Naive B cell (primary cell): Measurements from ENCODE around the gene XKRX. TPM values are rescaled to one million over a fixed set of nuclear protein-coding genes. Genes with fewer than 3 reads are reported as not detected.
A peak's percentile ranks its signal among the peaks of the same experiment; 100 is the strongest.

Source experiments
- ATAC-seq, 2 donors: fragments of 150-1000 bp; cut with Tn5 transposase; 2 replicates each; pipeline ENCODE4 v1.10.0; 2021; ENCODE audit warnings: low read depth in 2 of 2, mild to moderate bottlenecking in 2 of 2, moderate library complexity in 2 of 2
- DNase-seq: peaks from one replicate; pipeline ENCODE4 v3.0.0; 2022
- H3K27ac Mint-ChIP-seq, 6 donors: one replicate each; pipeline ENCODE4 v1.8.0; 2020 to 2022; ENCODE audit warnings: mild to moderate bottlenecking in 6 of 6, mixed read lengths in 6 of 6, moderate library complexity in 5 of 6, inconsistent platforms in 2 of 6
- H3K27me3 Mint-ChIP-seq, 3 donors: one replicate each; pipeline ENCODE4 v1.8.0; 2021 to 2022; ENCODE audit warnings: mixed read lengths in 3 of 3, mild to moderate bottlenecking in 1 of 3
- H3K36me3 Mint-ChIP-seq, 2 donors: one replicate each; pipeline ENCODE4 v1.8.0; 2020 to 2022; ENCODE audit warnings: mixed read lengths in 2 of 2, inconsistent platforms in 1 of 2, mild to moderate bottlenecking in 1 of 2
- H3K4me1 Mint-ChIP-seq, 3 donors: one replicate each; pipeline ENCODE4 v1.8.0; 2020 to 2022; ENCODE audit warnings: mixed read lengths in 3 of 3, inconsistent platforms in 1 of 3, mild to moderate bottlenecking in 1 of 3, moderate library complexity in 1 of 3
- H3K4me3 Mint-ChIP-seq, 8 donors: one replicate each; pipeline ENCODE4 v1.8.0; 2020 to 2022; ENCODE audit warnings: mild to moderate bottlenecking in 8 of 8, mixed read lengths in 8 of 8, moderate library complexity in 8 of 8, inconsistent platforms in 2 of 8
- H3K9me3 Mint-ChIP-seq, 7 donors: one replicate each; pipeline ENCODE4 v1.8.0; 2020 to 2022; ENCODE audit warnings: mixed read lengths in 7 of 7, mild to moderate bottlenecking in 5 of 7, inconsistent platforms in 2 of 7, moderate library complexity in 1 of 7
- polyA plus RNA-seq, 6 donors: library from polyadenylated mRNA; unstranded; fragments of 300-500 nt; fragmentation: Illumina TruSeq; gene quantifications; one replicate each; pipeline ENCODE4 v1.2.3, GENCODE V29; 2021; ENCODE audit warnings: low read depth in 6 of 6

Gene XKRX
- 1 to 10 TPM; 1.5 to 2.8 (median 2.3) TPM for polyA plus RNA-seq

DNA sequence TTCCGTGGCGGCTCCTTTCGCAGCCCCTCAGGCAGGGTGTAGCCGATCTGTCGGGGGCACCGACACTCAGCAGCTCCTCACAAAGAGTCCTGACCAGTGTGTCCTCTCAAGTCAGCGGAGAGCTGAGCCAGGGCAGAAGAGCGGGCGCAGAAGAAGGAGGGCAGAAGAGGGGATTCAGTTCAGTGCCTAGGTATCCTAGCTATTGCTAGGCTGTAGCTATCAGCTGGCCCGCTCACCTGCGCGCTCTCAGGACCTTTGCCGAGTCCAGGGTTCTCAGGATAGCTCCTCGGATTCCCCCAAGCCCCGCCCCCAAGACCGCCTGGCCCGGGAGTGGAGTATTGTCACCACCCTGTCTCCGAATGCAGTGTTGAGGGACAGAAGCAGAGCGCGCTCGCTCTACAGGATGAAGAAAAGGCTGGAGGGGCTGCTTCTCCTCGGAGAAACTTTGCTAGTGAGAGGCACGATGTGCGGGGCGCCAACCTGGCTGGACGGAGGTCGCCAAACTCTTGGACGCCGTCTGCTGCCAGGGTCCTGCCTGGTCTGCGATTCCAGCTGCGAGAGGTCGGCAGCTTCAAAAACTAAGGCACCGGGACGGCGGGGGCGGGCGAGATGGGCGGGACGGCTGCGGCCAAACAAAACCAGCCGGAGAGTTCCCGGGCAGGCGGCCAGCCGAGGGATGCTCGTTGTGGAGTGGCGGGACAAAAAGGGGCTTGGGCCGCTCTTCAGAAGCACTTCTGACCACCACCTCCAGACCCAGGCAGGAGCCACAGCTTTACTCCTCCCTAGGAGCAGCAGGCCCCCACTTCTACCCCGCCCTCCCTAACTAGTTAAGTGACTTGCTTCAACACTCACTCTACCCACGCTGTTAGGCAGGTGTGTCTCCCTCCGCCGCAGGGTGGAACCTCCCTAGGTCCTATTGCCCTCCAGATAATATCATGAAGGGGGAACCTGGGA is at the start of gene XKRX:
Gene XKRX, minus strand, starts transcription at position 258 of the 954 bp plus-strand sequence. CDS start 613 bp downstream, outside the sequence.
- H3K36me3 Mint-ChIP-seq = peaks cover 0 to 15% of the 10 kb centered on the region in 2 donors
- H3K4me1 Mint-ChIP-seq = peaks cover 34 to 43% (median 42%) of the 10 kb centered on the region in 3 donors
- H3K27ac Mint-ChIP-seq = peak within 1 kb of the TSS; percentile 61 to 95 (median 94)
- peaks cover 4 to 16% (median 10%) of the 10 kb centered on the region in 7 donors for H3K9me3 Mint-ChIP-seq
- H3K27me3 Mint-ChIP-seq = no peaks in the 10 kb centered on the region
- ATAC-seq = peak; percentile 78 to 81
- peak; percentile 42 for DNase-seq
- peak within 1 kb of the TSS; percentile 84 to 98 (median 96) for H3K4me3 Mint-ChIP-seq

- DNase-seq = no peak
- Mint-ChIP-seq H3K4me1 (no peaks in the 10 kb centered on the region), H3K27me3 (no peaks in the 10 kb centered on the region), H3K9me3 (peaks cover 0 to 10% (median 7%) of the 10 kb centered on the region in 7 donors), H3K36me3 (peaks cover 0 to 5% of the 10 kb centered on the region in 2 donors), H3K27ac (no peak overlapping the region), H3K4me3 (no peak overlapping the region)
- no peak for ATAC-seq
These were observed 47.5 kb upstream of the XKRX start for GRCh38 chrX:100976211-100976610.

DNA sequence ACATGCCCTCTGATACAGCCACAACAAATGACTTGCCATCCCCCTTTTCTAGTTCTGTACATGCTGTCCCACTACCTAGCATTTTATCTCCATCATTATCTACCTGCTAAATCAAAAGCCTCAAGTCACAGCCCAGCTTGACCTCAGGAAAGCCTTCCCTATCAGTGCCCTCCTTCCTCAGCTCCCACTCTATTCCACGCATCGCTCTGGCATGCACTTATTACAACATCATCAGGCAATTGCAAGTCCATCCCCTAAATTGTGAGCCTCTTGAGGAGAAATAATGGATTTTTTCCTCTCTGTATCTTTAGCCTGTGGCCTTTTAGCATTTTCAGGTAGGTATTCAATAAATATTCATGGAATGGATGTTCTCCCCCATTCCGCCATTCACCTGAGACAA is 46.5 kb upstream of the XKRX start:
- no peaks in the 10 kb centered on the region for H3K27me3 Mint-ChIP-seq
- DNase-seq (no peak), ATAC-seq (no peak)
- no peaks in the 10 kb centered on the region for H3K4me1 Mint-ChIP-seq
- peak overlapping the region in 2 of 6 donors; percentile 5 to 31 for H3K27ac Mint-ChIP-seq
- H3K36me3 Mint-ChIP-seq = peaks cover 0 to 5% of the 10 kb centered on the region in 2 donors
- peaks cover 0 to 10% (median 7%) of the 10 kb centered on the region in 7 donors for H3K9me3 Mint-ChIP-seq
- H3K4me3 Mint-ChIP-seq = no peak overlapping the region

DNA sequence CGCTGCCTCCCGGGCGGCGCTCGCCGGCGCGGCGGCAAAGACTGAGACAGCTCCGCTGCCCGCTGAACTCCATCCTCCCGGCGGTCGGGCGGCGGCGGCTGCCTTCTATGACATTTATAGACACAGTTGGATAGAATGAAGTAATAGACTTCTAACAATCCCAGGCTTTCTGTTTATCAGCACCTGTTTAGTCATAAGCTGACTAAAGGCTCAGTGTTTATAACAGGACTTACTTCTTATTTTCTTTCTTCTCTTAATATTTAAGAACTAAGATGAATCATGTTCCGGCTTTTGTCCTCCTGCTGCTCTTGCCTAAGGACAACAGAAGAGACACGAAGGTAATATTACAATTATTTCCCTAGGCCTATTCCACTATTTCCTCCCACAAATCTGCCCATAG is 44.7 kb upstream of the XKRX start:
- H3K4me3 Mint-ChIP-seq = no peak overlapping the region
- DNase-seq = no peak
- peaks cover 0 to 10% (median 7%) of the 10 kb centered on the region in 7 donors for H3K9me3 Mint-ChIP-seq
- no peak for ATAC-seq
- H3K36me3 Mint-ChIP-seq = no peaks in the 10 kb centered on the region
- H3K27ac Mint-ChIP-seq = peak overlapping the region in 1 of 6 donors; percentile 38
- H3K27me3 Mint-ChIP-seq = no peaks in the 10 kb centered on the region
- no peaks in the 10 kb centered on the region for H3K4me1 Mint-ChIP-seq

- no peak for ATAC-seq
- H3K27ac Mint-ChIP-seq = no peak overlapping the region
These were observed 41.2 kb upstream of the XKRX start for GRCh38 chrX:100969936-100970335.

GRCh38 chrX:100969408-100969807 is 40.7 kb upstream of the XKRX start, which contains the start of gene ARL13A:
TSS of gene ARL13A (plus strand) at chrX:100969708. CDS start at chrX:100973690, 3,982 bp downstream.
- DNase-seq (no peak), ATAC-seq (no peak)
- Mint-ChIP-seq H3K9me3 (peaks cover 0 to 8% (median 6%) of the 10 kb centered on the region in 7 donors), H3K36me3 (no peaks in the 10 kb centered on the region), H3K4me3 (no peak within 1 kb of the TSS), H3K4me1 (peaks cover 0 to under 1% (median 0%) of the 10 kb centered on the region in 3 donors), H3K27ac (no peak within 1 kb of the TSS), H3K27me3 (no peaks in the 10 kb centered on the region)

More at GRCh38 chrX:100969936-100970335, 41.2 kb upstream of the XKRX start:
- H3K4me1 Mint-ChIP-seq = no peaks in the 10 kb centered on the region
- H3K4me3 Mint-ChIP-seq = no peak overlapping the region
- H3K36me3 Mint-ChIP-seq = no peaks in the 10 kb centered on the region
- H3K27me3 Mint-ChIP-seq = no peaks in the 10 kb centered on the region
- no peak for DNase-seq
- peaks cover 0 to 8% (median 7%) of the 10 kb centered on the region in 7 donors for H3K9me3 Mint-ChIP-seq

- Mint-ChIP-seq H3K4me1 (peaks cover 0 to 4% (median 0%) of the 10 kb centered on the region in 3 donors), H3K9me3 (peaks cover 0 to 7% (median 3%) of the 10 kb centered on the region in 7 donors), H3K27me3 (no peaks in the 10 kb centered on the region), H3K4me3 (no peak overlapping the region), H3K36me3 (no peaks in the 10 kb centered on the region), H3K27ac (peak overlapping the region in 2 of 6 donors; percentile 41 to 51)
- DNase-seq = no peak
- ATAC-seq = no peak
These were observed 35.6 kb upstream of the XKRX start for GRCh38 chrX:100964362-100964761.

- ATAC-seq = no peak
- H3K27ac Mint-ChIP-seq = no peak overlapping the region
- H3K9me3 Mint-ChIP-seq = peaks cover 0 to 8% (median 5%) of the 10 kb centered on the region in 7 donors
- no peak overlapping the region for H3K4me3 Mint-ChIP-seq
- no peak for DNase-seq
- no peaks in the 10 kb centered on the region for H3K27me3 Mint-ChIP-seq
- H3K4me1 Mint-ChIP-seq = peaks cover 0 to 4% (median 0%) of the 10 kb centered on the region in 3 donors
- H3K36me3 Mint-ChIP-seq = no peaks in the 10 kb centered on the region
These were observed 34.1 kb upstream of the XKRX start for GRCh38 chrX:100962811-100963210.

DNA sequence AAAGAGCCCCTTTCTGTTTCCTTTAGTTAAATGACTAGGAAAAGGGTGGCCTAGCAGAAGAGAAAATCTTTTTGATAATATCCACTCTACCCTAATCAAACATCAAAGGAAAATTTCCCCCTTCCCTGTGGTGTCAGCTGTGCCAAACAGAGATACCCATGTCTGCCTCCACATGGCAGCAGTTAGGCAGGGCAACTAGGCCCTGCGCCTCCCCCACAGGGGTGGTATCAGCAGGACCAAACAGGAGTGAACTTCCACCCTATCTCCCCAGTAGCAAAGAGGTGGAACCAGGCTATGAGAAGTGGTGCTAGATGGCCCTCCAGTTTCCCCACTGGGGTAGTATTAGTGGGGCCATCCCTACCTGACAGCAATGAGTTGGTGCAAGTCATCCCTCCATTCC is 19.8 kb upstream of the XKRX start:
- no peaks in the 10 kb centered on the region for H3K27me3 Mint-ChIP-seq
- H3K36me3 Mint-ChIP-seq = peaks cover 0 to 16% of the 10 kb centered on the region in 2 donors
- peaks cover 0 to 4% (median 0%) of the 10 kb centered on the region in 7 donors for H3K9me3 Mint-ChIP-seq
- ATAC-seq (no peak), DNase-seq (no peak)
- H3K4me3 Mint-ChIP-seq = no peak overlapping the region
- H3K27ac Mint-ChIP-seq = peak overlapping the region in 1 of 6 donors; percentile 59
- H3K4me1 Mint-ChIP-seq = peaks cover 0 to 3% (median 0%) of the 10 kb centered on the region in 3 donors

GRCh38 chrX:100946299-100946927 is 17.7 kb upstream of the XKRX start:
- H3K36me3 Mint-ChIP-seq = peaks cover 0 to 8% of the 10 kb centered on the region in 2 donors
- no peak for DNase-seq
- peaks cover 0 to 3% (median 0%) of the 10 kb centered on the region in 3 donors for H3K4me1 Mint-ChIP-seq
- H3K27me3 Mint-ChIP-seq = no peaks in the 10 kb centered on the region
- no peak overlapping the region for H3K4me3 Mint-ChIP-seq
- ATAC-seq = no peak
- no peak overlapping the region for H3K27ac Mint-ChIP-seq
- no peaks in the 10 kb centered on the region for H3K9me3 Mint-ChIP-seq

- Mint-ChIP-seq H3K4me3 (no peak overlapping the region), H3K36me3 (peaks cover 0 to 8% of the 10 kb centered on the region in 2 donors), H3K9me3 (no peaks in the 10 kb centered on the region), H3K27ac (no peak overlapping the region), H3K4me1 (peaks cover 0 to 3% (median 0%) of the 10 kb centered on the region in 3 donors), H3K27me3 (no peaks in the 10 kb centered on the region)
- ATAC-seq = no peak
- no peak for DNase-seq
These were observed 15.9 kb upstream of the XKRX start for GRCh38 chrX:100944601-100945000.

- H3K36me3 Mint-ChIP-seq = no peaks in the 10 kb centered on the region
- DNase-seq (no peak), ATAC-seq (no peak)
- peak overlapping the region in 2 of 6 donors; percentile 12 to 75 for H3K27ac Mint-ChIP-seq
- H3K9me3 Mint-ChIP-seq = peaks cover 0 to 9% (median 3%) of the 10 kb centered on the region in 7 donors
- peaks cover 0 to 3% (median 0%) of the 10 kb centered on the region in 3 donors for H3K4me1 Mint-ChIP-seq
- H3K27me3 Mint-ChIP-seq = no peaks in the 10 kb centered on the region
- H3K4me3 Mint-ChIP-seq = no peak overlapping the region
These were observed 10.6 kb upstream of the XKRX start for GRCh38 chrX:100939333-100939732.

DNA sequence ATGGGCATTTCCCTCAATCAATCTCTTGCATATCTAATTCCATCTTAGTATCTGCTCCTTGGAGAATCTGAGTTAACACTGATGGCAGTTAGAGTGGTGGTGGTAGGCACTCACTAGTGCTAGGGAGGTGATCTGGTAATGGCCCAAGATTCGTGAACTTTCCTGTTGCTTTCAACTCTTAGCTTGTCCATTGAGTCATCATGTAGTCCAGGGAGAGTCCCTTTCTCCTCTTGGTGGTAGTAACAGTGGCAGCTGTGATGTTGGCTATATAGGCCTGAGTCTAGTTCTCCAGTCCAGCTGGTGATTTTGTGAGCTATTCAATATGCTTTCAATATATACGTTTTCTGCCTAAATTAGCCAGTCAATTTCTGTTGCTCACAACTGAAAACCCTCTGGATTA is 7.0 kb upstream of the XKRX start:
- Mint-ChIP-seq H3K27ac (peak overlapping the region in 1 of 6 donors; percentile 9), H3K36me3 (peaks cover 0 to 15% of the 10 kb centered on the region in 2 donors), H3K27me3 (no peaks in the 10 kb centered on the region), H3K4me3 (no peak overlapping the region), H3K4me1 (peaks cover 15 to 17% (median 15%) of the 10 kb centered on the region in 3 donors), H3K9me3 (peaks cover 7 to 20% (median 10%) of the 10 kb centered on the region in 7 donors)
- ATAC-seq = no peak
- no peak for DNase-seq
